MM.1S (cell line): ENCODE measurements around the gene KCNK4.

Experiments
- CTCF ChIP-seq: fragments of 300-600 bp; sonication (generic); IDR thresholded peaks from 2 replicates; pipeline ENCODE4 v1.5.1; 2016; ENCODE audit warnings: antibody characterized with exemption, low read length, mixed read lengths
- EZH2 ChIP-seq: fragments of 300-600 bp; sonication (generic); optimal IDR thresholded peaks from 2 replicates; pipeline ENCODE3; 2017; ENCODE audit warnings: low read depth, mild to moderate bottlenecking, antibody characterized with exemption, low read length, mixed read lengths

- TF ChIP-seq CTCF (no peak), EZH2 (no peak)
These were observed 29.5 kb upstream of the KCNK4 start for GRCh38 chr11:64261556-64262080.
